Fibroblast of skin of scalp (primary cell): ENCODE results near the gene PID1.

Experiments used
- DNase-seq: peaks from one replicate; pipeline ENCODE4 v3.0.0-alpha.2; 2013

Gene PID1

DNA sequence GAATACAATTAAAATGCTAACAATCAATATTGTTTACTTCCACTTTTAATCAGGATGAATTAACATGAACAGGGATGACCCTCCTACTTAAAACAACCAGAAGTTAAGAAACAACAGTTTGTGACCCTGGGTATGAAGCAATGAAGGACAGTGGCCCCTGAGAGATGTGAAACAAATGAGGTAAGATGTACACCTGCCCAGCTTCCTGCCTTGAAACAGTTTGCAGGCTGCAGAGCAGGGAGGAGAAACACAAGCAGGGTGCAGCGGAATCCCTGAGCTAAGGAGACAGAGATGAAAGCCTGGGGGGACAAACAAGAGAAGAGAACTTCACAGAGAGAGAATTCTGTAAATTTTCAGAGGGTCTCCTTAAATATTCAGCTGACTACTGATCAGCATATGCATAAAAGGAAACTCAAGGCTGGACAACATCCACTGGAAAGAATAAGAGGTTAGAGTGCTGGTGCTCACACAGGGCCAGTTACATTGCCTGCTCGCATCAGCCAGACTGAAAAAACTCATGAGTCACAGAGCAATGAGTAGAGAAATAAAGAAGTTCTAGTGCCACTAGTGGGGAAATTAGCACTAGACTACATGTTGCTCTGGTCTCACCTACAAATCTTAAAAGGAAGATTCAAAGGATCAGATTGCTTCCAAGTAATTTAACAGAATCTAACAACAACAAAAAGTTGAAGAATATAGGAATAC, 106.4 kb downstream of the PID1 start:
- no peak for DNase-seq

DNA sequence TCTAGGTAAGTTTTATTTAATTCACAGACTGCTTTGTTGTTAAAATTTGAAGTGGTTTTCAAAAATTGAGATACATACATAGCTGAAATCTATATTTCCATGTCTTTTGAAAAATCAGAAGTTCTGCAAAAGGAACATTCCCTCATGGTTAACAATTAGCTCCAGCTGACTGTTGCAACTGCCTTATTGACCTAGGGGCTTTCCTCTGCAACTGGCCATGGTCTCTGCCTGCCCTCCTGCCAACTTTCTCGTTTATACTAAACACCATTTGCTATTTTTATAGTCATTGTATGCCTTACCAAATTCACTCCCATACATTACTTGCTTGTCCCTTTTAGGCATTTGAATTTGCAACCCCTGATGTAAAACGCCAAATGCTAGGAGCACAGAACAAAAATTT, 107.2 kb downstream of the PID1 start:
- no peak for DNase-seq

DNA sequence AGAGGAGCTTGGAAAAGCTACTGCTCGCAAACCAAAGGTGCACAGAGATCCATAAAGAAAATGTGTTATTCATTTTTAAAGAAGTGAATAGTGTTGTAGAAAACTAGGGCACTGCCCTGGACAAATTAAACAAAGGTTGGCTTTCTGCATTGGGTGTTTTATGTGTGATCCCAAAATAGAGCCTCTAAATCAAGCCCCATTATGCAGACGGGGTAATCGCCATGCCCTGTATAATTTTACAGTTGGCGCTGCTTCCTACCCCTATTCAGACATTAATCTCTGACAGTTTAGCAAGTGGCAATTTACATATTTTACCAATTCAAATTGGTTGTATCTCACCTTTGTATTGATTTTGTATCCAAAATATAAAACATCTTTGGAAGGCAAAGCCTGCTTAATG, 109.1 kb downstream of the PID1 start:
- DNase-seq, result no peak

DNA sequence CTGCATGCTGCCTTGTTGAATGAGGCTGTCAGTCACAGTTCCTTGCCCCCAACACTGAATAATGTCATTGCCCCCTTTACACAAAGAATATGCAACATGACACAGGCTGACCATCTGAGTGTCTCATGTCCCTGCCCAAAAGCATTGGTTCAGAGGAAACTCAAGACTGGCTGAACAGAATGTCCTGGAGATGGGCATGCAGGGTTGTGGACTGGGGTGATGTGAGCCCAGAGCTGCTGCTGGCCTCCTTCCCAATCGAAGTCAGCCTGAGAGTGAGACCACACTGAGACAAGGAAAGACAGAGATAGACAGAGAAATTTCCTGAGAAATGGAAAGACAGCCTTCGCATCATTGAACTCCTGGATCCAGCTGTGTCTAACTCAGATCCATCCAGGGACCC, 110.1 kb downstream of the PID1 start:
- no peak for DNase-seq

DNA sequence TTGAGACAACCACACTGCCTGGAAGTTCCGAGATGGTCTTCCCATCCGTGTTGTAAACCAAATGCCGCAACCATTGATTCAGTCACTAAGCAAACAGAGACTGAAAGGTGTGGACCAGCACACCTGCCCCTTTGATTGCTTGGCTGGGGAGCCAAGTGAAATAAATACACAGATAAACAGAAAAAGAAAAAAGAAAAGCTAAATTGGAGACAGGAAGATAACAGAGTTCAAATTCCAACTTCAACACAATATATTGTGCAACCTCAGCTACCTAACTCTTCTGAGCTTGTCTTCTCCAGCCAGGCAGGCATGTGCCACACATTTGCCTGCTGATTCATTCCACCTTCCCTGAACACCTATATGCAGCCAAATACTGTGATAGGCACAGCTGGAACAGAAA, 110.9 kb downstream of the PID1 start:
- no peak for DNase-seq

DNA sequence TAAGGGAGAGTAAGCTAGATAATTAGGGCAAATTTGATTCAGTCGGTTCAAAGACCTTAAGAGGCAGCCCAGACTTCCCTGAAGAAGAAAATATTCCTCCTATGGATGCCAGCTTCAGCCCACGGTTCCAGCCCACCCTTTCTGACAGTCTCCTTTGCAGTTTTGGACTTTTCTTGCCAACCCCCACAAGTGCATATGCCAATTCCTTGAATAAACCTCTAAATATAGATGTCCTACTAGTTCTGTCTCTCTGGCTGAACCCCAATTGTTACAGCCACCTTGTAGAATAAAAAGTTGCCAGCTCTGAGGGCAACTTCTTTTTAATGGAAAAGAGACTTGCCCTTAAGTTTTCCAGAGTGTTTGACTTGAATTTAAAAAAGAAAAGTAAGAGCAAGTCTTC, 111.7 kb downstream of the PID1 start:
- no peak for DNase-seq

DNA sequence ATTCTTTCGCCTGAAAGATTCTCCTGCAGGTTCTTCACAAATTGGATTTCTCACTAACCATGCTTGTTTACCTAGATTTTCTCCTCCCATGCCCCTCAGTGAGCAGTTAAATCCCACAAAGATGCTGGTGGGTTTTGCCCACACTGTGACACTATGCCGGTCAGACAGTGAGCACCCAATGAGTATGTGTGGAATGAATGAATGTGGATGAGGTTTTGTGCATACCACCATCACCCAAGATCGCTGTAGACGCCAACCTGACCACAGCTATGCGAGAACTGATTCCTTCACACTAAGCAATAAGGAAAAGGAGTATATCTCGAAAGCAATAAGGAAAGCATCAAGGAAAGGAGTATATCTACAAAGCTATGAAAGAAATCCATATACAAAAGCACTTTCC, 116.7 kb downstream of the PID1 start:
- DNase-seq, result peak; percentile 81

DNA sequence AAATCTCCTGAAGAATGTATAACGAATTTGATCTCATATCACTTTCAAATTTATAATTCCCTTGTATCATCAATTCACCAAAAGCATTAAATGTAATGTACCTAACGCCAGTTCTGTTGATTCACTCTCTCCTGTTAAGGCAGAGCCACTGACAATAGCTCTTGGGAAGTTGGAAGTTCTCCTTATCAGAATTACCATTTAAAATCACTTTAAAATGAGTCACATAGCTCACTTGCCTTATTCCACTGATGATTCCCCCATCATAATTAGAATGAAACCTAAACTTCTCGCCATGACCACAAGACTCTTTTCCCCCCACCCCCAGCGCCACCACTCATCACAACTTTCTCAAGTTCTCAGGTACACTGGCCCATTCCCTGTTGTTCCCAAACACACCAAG, 117.1 kb downstream of the PID1 start:
- no peak for DNase-seq

DNA sequence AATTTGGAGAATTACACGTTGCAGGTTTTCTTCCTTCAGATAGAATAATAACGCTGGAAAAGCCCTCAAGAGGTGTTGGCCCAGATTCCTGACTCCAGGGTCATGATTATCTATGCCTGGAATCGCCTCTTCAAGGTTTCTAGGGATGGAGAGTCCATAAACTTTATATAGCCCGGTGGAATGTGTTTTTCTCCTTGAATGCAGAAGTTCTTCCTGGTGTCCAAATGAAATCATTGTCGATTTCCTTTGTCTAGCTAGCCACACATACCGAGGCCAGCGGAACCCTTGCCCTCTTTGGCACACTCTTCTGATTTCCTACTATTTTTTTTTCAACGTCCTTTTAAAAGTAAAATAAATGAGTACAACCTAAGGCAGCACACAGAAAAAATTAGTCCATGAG, 117.8 kb downstream of the PID1 start:
- no peak for DNase-seq

DNA sequence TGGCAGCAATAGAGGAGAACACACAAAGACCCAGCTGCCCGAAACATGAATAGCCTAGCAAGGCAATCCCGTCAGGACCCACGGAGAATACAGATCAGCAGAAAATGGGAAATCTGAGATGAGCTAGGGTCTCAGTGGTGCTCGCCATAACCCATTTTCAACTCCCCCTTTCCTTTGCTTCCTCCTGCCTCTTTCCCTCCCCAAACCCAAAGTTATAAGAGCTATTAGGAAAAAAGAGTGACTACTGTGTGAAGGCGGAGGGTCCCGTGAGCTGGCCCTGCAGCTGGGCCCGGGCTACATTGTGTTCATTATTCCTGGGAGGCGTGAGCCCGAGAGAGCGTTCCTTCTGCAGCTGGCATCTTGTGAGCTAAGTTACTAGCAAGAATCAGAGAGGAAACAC, 118.4 kb downstream of the PID1 start:
- DNase-seq, result no peak

DNA sequence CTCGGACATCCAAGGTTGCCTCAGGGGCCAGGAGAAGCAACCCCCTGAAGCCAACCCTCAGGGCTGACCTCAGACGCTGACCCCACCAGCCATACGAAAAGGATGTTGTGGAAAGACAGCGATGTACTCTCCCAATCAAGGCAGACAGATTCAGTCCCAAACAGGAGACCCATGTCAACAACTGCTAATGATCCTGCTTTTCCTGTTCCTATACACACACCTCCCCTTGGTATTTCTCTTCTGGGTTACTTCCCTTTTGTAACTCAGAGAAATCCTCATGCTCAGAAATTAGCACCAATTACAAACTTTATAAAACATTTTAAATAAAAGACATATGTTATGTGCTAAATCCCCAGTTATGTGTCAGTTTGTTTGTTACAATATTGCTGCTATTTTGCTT, 120.8 kb downstream of the PID1 start:
- DNase-seq, result no peak

DNA sequence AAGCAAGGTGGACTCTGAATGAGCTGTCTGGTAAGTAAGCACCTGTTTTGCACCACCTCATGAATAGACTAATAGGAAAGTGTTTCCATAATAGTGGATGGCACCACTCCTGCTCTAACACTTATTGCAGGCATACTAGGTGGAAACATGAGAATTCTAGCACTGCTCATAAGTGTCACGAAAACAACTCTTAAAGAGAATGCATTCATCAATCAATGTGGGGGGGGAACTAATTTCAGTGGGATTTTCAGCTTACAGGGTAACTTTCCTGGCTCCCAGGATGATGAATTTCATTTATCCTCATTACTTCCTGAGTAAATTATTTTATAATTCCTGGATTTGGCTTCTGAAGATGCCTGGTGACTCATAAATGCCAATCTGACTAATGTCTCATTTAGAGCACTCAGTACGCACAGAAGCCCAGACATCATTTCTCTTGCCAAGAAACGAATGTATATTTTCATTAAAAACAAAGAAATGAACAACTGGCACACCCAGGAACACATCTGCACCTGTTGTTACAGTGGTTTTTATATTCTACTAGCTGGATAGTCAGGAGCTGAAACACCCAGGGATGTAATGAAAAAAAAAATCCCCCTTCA, 129.6 kb downstream of the PID1 start:
- DNase-seq, result peak; percentile 36

DNA sequence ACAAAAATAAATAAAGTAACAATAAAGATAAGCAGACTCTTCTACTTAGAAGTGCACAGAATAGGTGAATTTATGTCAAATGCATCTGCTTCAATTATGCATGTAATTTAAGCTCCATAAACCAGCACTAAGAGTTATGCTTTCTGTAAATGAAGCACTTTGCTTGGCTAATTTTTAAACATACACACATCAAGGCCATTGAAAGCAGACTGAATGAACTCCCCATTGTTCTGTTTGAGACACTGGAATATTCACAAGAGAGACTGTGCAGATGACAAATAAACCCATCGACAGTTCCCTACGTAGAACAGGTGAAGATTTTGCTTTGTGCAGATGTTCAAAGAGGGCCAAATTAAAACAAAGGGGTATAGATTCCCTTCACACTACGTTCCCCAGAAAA, 133.4 kb downstream of the PID1 start:
- DNase-seq, result no peak

DNA sequence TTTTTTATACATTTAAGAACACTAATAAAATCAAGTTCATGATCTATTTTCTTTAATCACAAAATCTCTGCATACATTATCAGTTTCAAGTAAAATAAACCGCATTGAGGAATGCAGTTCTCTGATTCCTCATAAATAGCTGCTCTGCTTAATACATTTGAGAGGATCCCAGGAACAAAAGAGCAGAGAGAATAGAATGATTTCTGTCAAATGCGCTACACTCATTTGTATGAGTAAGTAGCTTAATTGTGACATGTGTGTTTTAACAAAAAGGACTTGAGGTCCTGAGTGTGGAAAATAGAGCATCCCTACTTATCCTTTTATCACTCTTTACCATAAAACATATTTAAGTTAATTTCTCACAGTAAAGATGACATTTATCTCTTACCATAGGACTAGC, 134.0 kb downstream of the PID1 start:
- DNase-seq, result no peak

DNA sequence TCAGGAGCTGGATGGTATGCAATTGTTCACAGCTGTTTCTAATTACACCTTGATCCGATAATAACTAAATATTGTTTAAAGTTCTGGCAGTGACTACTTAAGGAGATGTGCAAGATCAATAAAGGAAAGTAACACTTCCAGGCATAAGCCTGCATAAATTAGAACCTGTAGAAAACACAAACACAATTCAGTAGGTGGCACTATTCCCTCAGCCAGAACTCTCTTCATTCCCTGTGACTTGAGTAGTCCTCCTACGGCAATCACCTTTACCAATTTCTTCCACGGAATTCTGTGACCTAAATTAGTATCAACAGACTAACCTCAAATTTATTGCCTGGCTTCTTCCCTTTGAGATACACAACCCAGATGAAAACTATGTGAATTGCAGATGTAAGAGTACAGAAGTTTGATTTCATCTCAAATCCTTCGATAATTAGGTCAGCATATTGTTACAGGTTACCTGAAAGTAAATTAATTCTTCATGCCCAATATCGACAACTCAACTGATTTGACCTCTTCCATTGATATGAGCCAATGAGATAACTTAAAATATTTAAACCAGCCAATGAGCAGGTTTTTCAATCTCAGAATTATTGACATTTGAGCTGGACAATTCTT, 137.8 kb downstream of the PID1 start:
- DNase-seq, result peak; percentile 27

DNA sequence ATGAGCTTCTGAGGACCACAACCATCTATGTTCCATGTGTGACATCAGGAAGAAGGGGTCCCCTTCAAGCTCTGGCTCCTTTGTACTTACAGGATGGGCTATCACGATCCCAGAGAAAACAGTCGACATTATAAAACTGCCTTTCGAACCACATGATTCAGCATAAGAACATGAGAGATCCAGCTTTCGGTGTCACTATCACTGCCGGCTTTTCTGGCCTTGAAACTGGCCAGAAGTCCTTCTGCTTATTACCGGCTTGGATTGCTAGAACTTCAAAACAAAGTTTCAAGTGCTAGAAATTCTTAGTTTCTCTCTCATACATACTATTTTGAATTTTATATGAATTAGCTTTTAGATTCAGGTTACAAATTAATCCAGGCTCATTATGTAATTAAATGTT, 138.9 kb downstream of the PID1 start:
- no peak for DNase-seq

DNA sequence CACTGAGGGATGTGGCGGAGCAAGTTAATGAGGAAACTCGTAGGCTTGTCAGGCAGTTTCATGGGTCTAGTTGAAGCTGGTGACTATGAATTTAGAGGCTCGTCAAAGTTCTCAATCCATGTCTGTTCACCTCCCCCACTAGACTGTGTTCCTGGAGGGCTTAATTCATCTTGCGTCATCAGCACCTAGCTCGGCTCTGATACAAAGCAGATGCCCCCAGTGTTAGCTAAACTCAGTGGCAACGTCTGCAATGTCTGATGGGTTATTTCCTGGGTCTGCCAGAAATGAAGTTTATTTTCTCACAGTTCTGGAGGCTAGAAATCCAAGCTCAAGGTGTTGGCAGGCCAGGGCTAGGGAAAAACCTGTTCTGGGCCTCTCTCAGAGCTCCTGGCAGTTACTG, 140.6 kb downstream of the PID1 start:
- no peak for DNase-seq

DNA sequence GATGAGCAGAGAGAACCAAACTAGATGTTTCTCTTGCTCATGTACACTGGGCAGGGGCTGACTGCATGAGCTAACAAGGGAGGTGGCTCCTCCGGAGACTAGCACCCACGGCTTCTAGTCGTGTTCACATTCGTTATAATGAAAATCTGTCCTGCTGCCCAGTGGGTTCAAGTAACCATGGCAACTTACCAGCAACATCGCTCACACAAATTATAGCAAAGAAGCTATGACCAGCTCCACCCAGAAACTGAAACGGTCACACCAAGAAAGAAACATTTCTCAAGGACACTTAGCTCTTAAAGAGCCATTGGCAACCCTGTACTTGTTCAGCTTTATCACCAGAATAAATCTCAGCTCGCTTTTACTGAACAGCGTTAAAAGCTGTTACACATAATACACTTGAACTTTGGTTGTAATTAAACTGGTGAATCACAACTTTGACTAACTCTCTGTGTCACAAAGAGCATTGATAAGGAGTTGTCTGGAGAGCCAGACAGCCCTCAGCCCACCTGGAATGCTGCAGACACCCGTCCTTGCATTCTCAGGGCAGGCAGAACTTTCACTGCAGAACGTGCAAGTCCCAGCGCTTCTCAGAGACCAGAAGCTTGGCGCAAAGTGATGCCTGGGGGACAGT, 141.2 kb downstream of the PID1 start:
- no peak for DNase-seq

DNA sequence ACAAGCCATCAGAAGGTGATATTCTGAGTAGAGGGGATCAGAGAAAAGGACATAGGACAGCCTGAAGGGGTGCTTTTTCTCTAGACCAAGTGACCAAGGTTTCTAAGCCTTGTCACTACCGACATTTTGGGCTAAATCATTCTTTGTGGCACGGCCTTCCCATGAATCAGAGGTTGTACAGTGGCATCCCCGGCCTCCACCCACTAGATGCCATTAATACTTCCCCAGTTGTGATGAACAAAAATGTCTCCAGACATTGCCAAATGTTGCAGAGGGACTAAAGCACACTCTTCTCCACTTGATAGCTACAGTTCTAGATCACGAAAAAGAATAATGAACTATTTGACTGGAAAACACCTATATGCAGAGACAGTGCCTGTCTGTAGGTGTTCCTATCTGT, 143.6 kb downstream of the PID1 start:
- no peak for DNase-seq

DNA sequence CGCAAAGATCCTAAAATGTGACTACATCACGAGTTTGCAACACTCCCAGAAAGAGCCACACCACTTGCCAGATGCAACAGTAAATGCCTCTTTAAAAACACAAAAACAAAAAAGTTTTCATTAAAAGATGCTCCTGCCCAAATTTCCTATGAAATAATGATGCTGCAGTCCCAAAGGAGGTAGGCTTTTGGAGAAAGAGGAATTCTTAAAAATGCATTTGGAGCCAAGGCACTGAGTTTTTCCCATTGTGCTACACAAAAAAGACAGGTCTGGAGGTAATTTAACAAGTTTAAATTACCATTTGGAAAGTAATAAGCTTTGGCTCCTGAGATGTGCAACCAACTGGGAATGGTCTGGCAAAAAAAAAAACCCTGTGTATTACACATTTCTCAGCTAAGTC, 145.0 kb downstream of the PID1 start:
- no peak for DNase-seq

DNA sequence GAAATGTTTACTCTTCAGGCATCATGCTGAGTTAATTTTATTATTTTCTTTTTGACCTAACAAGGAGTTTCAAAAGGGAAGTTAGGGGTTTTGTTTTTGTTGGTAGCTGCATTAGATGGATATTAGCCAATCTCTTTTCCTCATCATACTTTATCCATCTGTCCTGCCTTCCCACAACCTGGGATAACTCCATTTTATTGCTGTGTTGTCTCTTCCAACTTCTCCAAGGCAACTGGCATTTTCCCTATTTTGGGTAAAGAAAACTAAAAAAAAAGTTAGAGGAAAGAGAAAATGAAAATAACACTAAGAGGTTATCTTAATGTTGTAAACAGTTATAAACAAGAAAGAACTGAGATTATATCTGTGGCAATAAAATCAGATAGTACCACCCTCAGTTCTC, 147.0 kb downstream of the PID1 start:
- DNase-seq, result no peak

DNA sequence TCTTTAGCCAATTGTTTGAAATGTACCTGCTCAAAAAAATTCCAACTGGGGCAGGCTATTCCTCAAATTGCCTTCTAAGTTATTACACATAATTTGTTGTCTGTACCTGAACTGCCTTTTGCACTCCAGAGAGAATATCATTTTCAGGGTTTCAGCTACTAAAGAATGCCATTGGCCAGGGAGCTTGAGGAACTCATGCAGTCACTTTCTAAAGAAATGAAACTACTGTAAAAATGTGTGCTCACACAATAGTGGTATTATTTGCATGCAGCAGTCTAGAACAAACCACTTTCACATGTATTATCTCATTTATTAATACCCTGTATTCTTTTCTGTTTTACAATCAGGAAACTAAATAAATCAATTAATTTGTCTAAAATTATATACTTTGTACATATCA, 152.2 kb downstream of the PID1 start:
- no peak for DNase-seq

DNA sequence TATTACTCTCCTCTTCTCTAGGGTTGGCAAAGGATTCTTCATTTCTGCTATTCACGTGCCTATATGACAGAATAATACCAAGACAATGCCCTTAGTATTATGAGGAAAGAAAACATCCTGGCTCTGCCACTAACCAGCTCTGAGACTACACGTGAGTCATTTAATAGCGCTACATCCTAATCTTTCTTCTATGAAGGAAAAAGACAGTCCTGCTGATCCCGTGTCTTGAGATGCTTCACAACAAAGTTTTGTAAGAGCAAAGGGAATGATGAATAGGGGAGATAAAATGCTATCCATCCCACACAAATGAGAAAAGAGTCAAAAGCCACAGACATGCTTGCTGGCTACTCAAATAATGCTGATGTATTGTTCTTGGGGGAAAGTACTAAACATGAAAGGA, 152.8 kb downstream of the PID1 start:
- no peak for DNase-seq

DNA sequence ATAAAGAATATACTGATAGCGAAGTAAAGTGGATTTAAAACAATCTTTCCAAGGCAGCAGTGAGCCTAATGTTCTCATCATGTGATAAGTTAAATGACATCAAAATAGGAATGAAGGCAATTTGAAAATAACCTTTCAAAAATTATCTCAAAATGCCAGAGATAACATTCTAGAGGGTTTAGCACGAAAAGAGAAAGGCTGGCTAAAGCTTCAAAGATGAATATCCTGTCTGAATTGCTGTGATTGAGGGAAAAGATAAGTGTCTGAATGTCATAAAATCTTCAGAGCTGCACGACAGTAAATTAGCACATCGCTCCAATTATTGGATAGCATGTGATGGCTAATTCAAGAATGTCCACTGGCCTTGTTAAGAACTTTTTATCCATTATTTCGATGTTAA, 159.3 kb downstream of the PID1 start:
- DNase-seq, result no peak
